Measurements from ENCODE around the gene RNPEP.
A peak's percentile ranks its signal among the peaks of the same experiment; 100 is the strongest.
"Not testable (repeated sequence)": the region's sequence is repeated elsewhere in the genome, so short reads cannot be mapped to it uniquely, and the experiment has no call there.

RNPEP gene

GRCh38 chr1:202017749-202018467, 35.5 kb downstream of the RNPEP start:
- peaks cover 5% of the 10 kb centered on the region for H3K4me1 ChIP-seq (ENCODE audit: control insufficient read depth, insufficient read depth, low read length)
- no peak overlapping the region for H3K27ac ChIP-seq (ENCODE audit: low read length)
- no peak overlapping the region for H3K4me3 ChIP-seq (ENCODE audit: low read length in 2 of 2)
- no peak overlapping the region for H3K9ac ChIP-seq (ENCODE audit: low read length in 2 of 2)
- H3K9me3 ChIP-seq (ENCODE audit: control insufficient read depth in 2 of 2, low read length in 2 of 2), result no peaks in the 10 kb centered on the region
- peaks cover 0 to 2% of the 10 kb centered on the region in 2 donors for H3K27me3 ChIP-seq (ENCODE audit: control insufficient read depth in 1 of 2, insufficient read depth in 2 of 2, low read length in 2 of 2)
- no peaks in the 10 kb centered on the region for H3K36me3 ChIP-seq (ENCODE audit: control insufficient read depth in 2 of 2, insufficient read depth in 2 of 2, low read length in 2 of 2)

GRCh38 chr1:202018468-202019234, 36.2 kb downstream of the RNPEP start:
- Histone ChIP-seq H3K4me3 (ENCODE audit: low read length in 2 of 2) (no peak overlapping the region), H3K9me3 (ENCODE audit: control insufficient read depth in 2 of 2, low read length in 2 of 2) (no peaks in the 10 kb centered on the region), H3K27ac (ENCODE audit: low read length) (no peak overlapping the region), H3K27me3 (ENCODE audit: control insufficient read depth in 1 of 2, insufficient read depth in 2 of 2, low read length in 2 of 2) (peaks cover 0 to 2% of the 10 kb centered on the region in 2 donors), H3K4me1 (ENCODE audit: control insufficient read depth, insufficient read depth, low read length) (peaks cover 5% of the 10 kb centered on the region), H3K9ac (ENCODE audit: low read length in 2 of 2) (no peak overlapping the region), H3K36me3 (ENCODE audit: control insufficient read depth in 2 of 2, insufficient read depth in 2 of 2, low read length in 2 of 2) (no peaks in the 10 kb centered on the region)

- H3K36me3 ChIP-seq (ENCODE audit: control insufficient read depth in 2 of 2, insufficient read depth in 2 of 2, low read length in 2 of 2); H3K4me1 ChIP-seq (ENCODE audit: control insufficient read depth, insufficient read depth, low read length); H3K4me3 ChIP-seq (ENCODE audit: low read length in 2 of 2); H3K9me3 ChIP-seq (ENCODE audit: control insufficient read depth in 2 of 2, low read length in 2 of 2); H3K27me3 ChIP-seq (ENCODE audit: control insufficient read depth in 1 of 2, insufficient read depth in 2 of 2, low read length in 2 of 2); H3K27ac ChIP-seq (ENCODE audit: low read length); H3K9ac ChIP-seq (ENCODE audit: low read length in 2 of 2): not testable (repeated sequence)
These were observed 36.7 kb downstream of the RNPEP start for GRCh38 chr1:202019235-202019558.

GRCh38 chr1:202023001-202023433, 40.6 kb downstream of the RNPEP start:
- no peak overlapping the region for H3K27ac ChIP-seq (ENCODE audit: low read length)
- peak overlapping the region in 1 of 2 donors; percentile 21 for H3K9ac ChIP-seq (ENCODE audit: low read length in 2 of 2)
- H3K27me3 ChIP-seq (ENCODE audit: control insufficient read depth in 1 of 2, insufficient read depth in 2 of 2, low read length in 2 of 2), result peaks cover 0 to 2% of the 10 kb centered on the region in 2 donors

GRCh38 chr1:202029171-202029665, 46.8 kb downstream of the RNPEP start:
- no peaks in the 10 kb centered on the region for H3K27me3 ChIP-seq (ENCODE audit: control insufficient read depth in 1 of 2, insufficient read depth in 2 of 2, low read length in 2 of 2)
- H3K9me3 ChIP-seq (ENCODE audit: control insufficient read depth in 2 of 2, low read length in 2 of 2), result no peaks in the 10 kb centered on the region
- H3K9ac ChIP-seq (ENCODE audit: low read length in 2 of 2), result no peak overlapping the region
- no peak overlapping the region for H3K27ac ChIP-seq (ENCODE audit: low read length)
- H3K4me1 ChIP-seq (ENCODE audit: control insufficient read depth, insufficient read depth, low read length), result no peaks in the 10 kb centered on the region
- no peaks in the 10 kb centered on the region for H3K36me3 ChIP-seq (ENCODE audit: control insufficient read depth in 2 of 2, insufficient read depth in 2 of 2, low read length in 2 of 2)
- H3K4me3 ChIP-seq (ENCODE audit: low read length in 2 of 2), result no peak overlapping the region

More at GRCh38 chr1:202023001-202023433, 40.6 kb downstream of the RNPEP start:
- Histone ChIP-seq H3K4me1 (ENCODE audit: control insufficient read depth, insufficient read depth, low read length) (peaks cover 5% of the 10 kb centered on the region), H3K9me3 (ENCODE audit: control insufficient read depth in 2 of 2, low read length in 2 of 2) (no peaks in the 10 kb centered on the region), H3K36me3 (ENCODE audit: control insufficient read depth in 2 of 2, insufficient read depth in 2 of 2, low read length in 2 of 2) (no peaks in the 10 kb centered on the region), H3K4me3 (ENCODE audit: low read length in 2 of 2) (no peak overlapping the region)

- Histone ChIP-seq H3K27ac (ENCODE audit: low read length) (no peak overlapping the region), H3K9ac (ENCODE audit: low read length in 2 of 2) (no peak overlapping the region), H3K36me3 (ENCODE audit: control insufficient read depth in 2 of 2, insufficient read depth in 2 of 2, low read length in 2 of 2) (no peaks in the 10 kb centered on the region), H3K4me3 (ENCODE audit: low read length in 2 of 2) (no peak overlapping the region), H3K9me3 (ENCODE audit: control insufficient read depth in 2 of 2, low read length in 2 of 2) (no peaks in the 10 kb centered on the region), H3K4me1 (ENCODE audit: control insufficient read depth, insufficient read depth, low read length) (no peaks in the 10 kb centered on the region), H3K27me3 (ENCODE audit: control insufficient read depth in 1 of 2, insufficient read depth in 2 of 2, low read length in 2 of 2) (no peaks in the 10 kb centered on the region)
These were observed 47.3 kb downstream of the RNPEP start for GRCh38 chr1:202029727-202030126.

GRCh38 chr1:202031796-202032195, 49.3 kb downstream of the RNPEP start:
- no peaks in the 10 kb centered on the region for H3K9me3 ChIP-seq (ENCODE audit: control insufficient read depth in 2 of 2, low read length in 2 of 2)
- no peak overlapping the region for H3K4me3 ChIP-seq (ENCODE audit: low read length in 2 of 2)
- no peaks in the 10 kb centered on the region for H3K27me3 ChIP-seq (ENCODE audit: control insufficient read depth in 1 of 2, insufficient read depth in 2 of 2, low read length in 2 of 2)
- H3K27ac ChIP-seq (ENCODE audit: low read length), result no peak overlapping the region
- H3K4me1 ChIP-seq (ENCODE audit: control insufficient read depth, insufficient read depth, low read length), result no peaks in the 10 kb centered on the region
- H3K9ac ChIP-seq (ENCODE audit: low read length in 2 of 2), result no peak overlapping the region
- no peaks in the 10 kb centered on the region for H3K36me3 ChIP-seq (ENCODE audit: control insufficient read depth in 2 of 2, insufficient read depth in 2 of 2, low read length in 2 of 2)

GRCh38 chr1:202034149-202034682, 51.8 kb downstream of the RNPEP start:
- H3K27me3 ChIP-seq (ENCODE audit: control insufficient read depth in 1 of 2, insufficient read depth in 2 of 2, low read length in 2 of 2), result no peaks in the 10 kb centered on the region
- no peaks in the 10 kb centered on the region for H3K9me3 ChIP-seq (ENCODE audit: control insufficient read depth in 2 of 2, low read length in 2 of 2)
- no peaks in the 10 kb centered on the region for H3K4me1 ChIP-seq (ENCODE audit: control insufficient read depth, insufficient read depth, low read length)
- H3K9ac ChIP-seq (ENCODE audit: low read length in 2 of 2), result no peak overlapping the region
- no peak overlapping the region for H3K27ac ChIP-seq (ENCODE audit: low read length)
- no peak overlapping the region for H3K4me3 ChIP-seq (ENCODE audit: low read length in 2 of 2)
- H3K36me3 ChIP-seq (ENCODE audit: control insufficient read depth in 2 of 2, insufficient read depth in 2 of 2, low read length in 2 of 2), result no peaks in the 10 kb centered on the region

GRCh38 chr1:202034683-202035462, 52.4 kb downstream of the RNPEP start:
- H3K4me3 ChIP-seq (ENCODE audit: low read length in 2 of 2), result no peak overlapping the region
- no peaks in the 10 kb centered on the region for H3K9me3 ChIP-seq (ENCODE audit: control insufficient read depth in 2 of 2, low read length in 2 of 2)
- H3K4me1 ChIP-seq (ENCODE audit: control insufficient read depth, insufficient read depth, low read length), result no peaks in the 10 kb centered on the region
- H3K27me3 ChIP-seq (ENCODE audit: control insufficient read depth in 1 of 2, insufficient read depth in 2 of 2, low read length in 2 of 2), result no peaks in the 10 kb centered on the region
- no peaks in the 10 kb centered on the region for H3K36me3 ChIP-seq (ENCODE audit: control insufficient read depth in 2 of 2, insufficient read depth in 2 of 2, low read length in 2 of 2)
- H3K27ac ChIP-seq (ENCODE audit: low read length), result no peak overlapping the region
- H3K9ac ChIP-seq (ENCODE audit: low read length in 2 of 2), result no peak overlapping the region

GRCh38 chr1:202036595-202037387, 54.3 kb downstream of the RNPEP start:
- Histone ChIP-seq H3K27ac (ENCODE audit: low read length) (no peak overlapping the region), H3K9ac (ENCODE audit: low read length in 2 of 2) (no peak overlapping the region)

More at GRCh38 chr1:202036595-202037387, 54.3 kb downstream of the RNPEP start:
- Histone ChIP-seq H3K36me3 (ENCODE audit: control insufficient read depth in 2 of 2, insufficient read depth in 2 of 2, low read length in 2 of 2) (no peaks in the 10 kb centered on the region), H3K4me1 (ENCODE audit: control insufficient read depth, insufficient read depth, low read length) (no peaks in the 10 kb centered on the region), H3K27me3 (ENCODE audit: control insufficient read depth in 1 of 2, insufficient read depth in 2 of 2, low read length in 2 of 2) (no peaks in the 10 kb centered on the region), H3K4me3 (ENCODE audit: low read length in 2 of 2) (no peak overlapping the region), H3K9me3 (ENCODE audit: control insufficient read depth in 2 of 2, low read length in 2 of 2) (no peaks in the 10 kb centered on the region)
